ENCODE measurements around the gene ABCD1. TPM values are rescaled to one million over a fixed set of nuclear protein-coding genes. Genes with fewer than 3 reads are reported as not detected.

The ABCD1 gene
- total RNA-seq, 1 donor from 2014 or later, result 4.0 TPM

- no peak for DNase-seq
These were observed 39.5 kb downstream of the ABCD1 start, which contains the start of gene PLXNB3 for GRCh38 chrX:153763989-153764755. TSS of gene PLXNB3 (plus strand) at chrX:153764249. CDS start at chrX:153765536, 1,287 bp downstream.

GRCh38 chrX:153764786-153765137 lies 40.1 kb downstream of the ABCD1 start:
- DNase-seq, result no peak

- DNase-seq, result no peak
These were observed 40.8 kb downstream of the ABCD1 start for GRCh38 chrX:153765138-153766079.

GRCh38 chrX:153766098-153766817 lies 41.6 kb downstream of the ABCD1 start:
- DNase-seq, result no peak

- DNase-seq, result no peak
These were observed 42.4 kb downstream of the ABCD1 start for GRCh38 chrX:153766871-153767673.

- no peak for DNase-seq
These were observed 43.0 kb downstream of the ABCD1 start for GRCh38 chrX:153767674-153768055.

GRCh38 chrX:153768311-153769157 lies 43.9 kb downstream of the ABCD1 start:
- no peak for DNase-seq

- no peak for DNase-seq
These were observed 44.7 kb downstream of the ABCD1 start for GRCh38 chrX:153769158-153769864.

- DNase-seq, result no peak
These were observed 45.4 kb downstream of the ABCD1 start for GRCh38 chrX:153769865-153770600.

- no peak for DNase-seq
These were observed 46.2 kb downstream of the ABCD1 start for GRCh38 chrX:153770601-153771414.

- DNase-seq, result no peak
These were observed 47.0 kb downstream of the ABCD1 start for GRCh38 chrX:153771415-153772315.

GRCh38 chrX:153772316-153773217 lies 47.9 kb downstream of the ABCD1 start:
- no peak for DNase-seq

GRCh38 chrX:153773218-153773611 lies 48.6 kb downstream of the ABCD1 start:
- DNase-seq, result no peak

GRCh38 chrX:153773741-153774575 lies 49.3 kb downstream of the ABCD1 start:
- DNase-seq, result no peak

- no peak for DNase-seq
These were observed 50.1 kb downstream of the ABCD1 start for GRCh38 chrX:153774576-153775292.

Measured in skin of body (tissue), 2 donors.